Kidney (tissue), 14 donors: ENCODE measurements around the gene CHSY1. TPM values are rescaled to one million over a fixed set of nuclear protein-coding genes. Genes with fewer than 3 reads are reported as not detected.

Source experiments
- DNase-seq, 5 donors: peaks; one replicate each; pipeline ENCODE4 v3.0.0-alpha.2; 2013 to 2020
- FAIRE-seq: peaks from 2 replicates; lab custom pipeline; 2012; peaks lifted over from hg19 to GRCh38; lab: Jason Lieb, UNC
- H3K27ac ChIP-seq, 2 donors: one replicate each; pipeline ENCODE4 v1.7.0; 2013; ENCODE audit warnings: low read depth in 2 of 2, low read length in 2 of 2, inconsistent platforms in 1 of 2
- H3K27me3 ChIP-seq: one replicate; pipeline ENCODE4 v1.7.1; 2013; ENCODE audit warnings: low read length, inconsistent platforms; ENCODE audit not compliant: control insufficient read depth, insufficient read depth
- H3K36me3 ChIP-seq, 3 donors: one replicate each; pipeline versions ENCODE4 v1.7.0 to v1.7.1; 2013; ENCODE audit warnings: low read length in 3 of 3, control low read depth in 1 of 3, inconsistent platforms in 1 of 3; ENCODE audit not compliant: insufficient read depth in 3 of 3, control insufficient read depth in 2 of 3
- H3K4me1 ChIP-seq, 3 donors: one replicate each; pipeline versions ENCODE4 v1.7.0 to v1.7.1; 2013; ENCODE audit warnings: low read length in 3 of 3, inconsistent platforms in 1 of 3, low read depth in 1 of 3; ENCODE audit not compliant: control insufficient read depth in 2 of 3, insufficient read depth in 2 of 3
- H3K4me3 ChIP-seq, 3 donors: one replicate each; pipeline versions ENCODE4 v1.7.0 to v1.8.1; 2013; ENCODE audit warnings: low read length in 3 of 3, control low read depth in 1 of 3, inconsistent platforms in 1 of 3
- H3K9ac ChIP-seq, 3 donors: one replicate each; pipeline versions ENCODE4 v1.7.0 to v1.7.1; 2013; ENCODE audit warnings: low read length in 3 of 3, control low read depth in 1 of 3, inconsistent platforms in 1 of 3
- H3K9me3 ChIP-seq, 3 donors: one replicate each; pipeline versions ENCODE4 v1.7.0 to v1.7.1; 2013; ENCODE audit warnings: low read length in 3 of 3, control low read depth in 1 of 3, inconsistent platforms in 1 of 3; ENCODE audit not compliant: control insufficient read depth in 2 of 3, insufficient read depth in 1 of 3
- intact Hi-C: fragments of 100-400 bp; cut with DNase I; formaldehyde crosslinking; loops from one replicate; pipeline ENCODE4 v1.11.1; 2022
- polyA plus RNA-seq: library from polyadenylated mRNA; stranded (reverse); fragments of 350-450 nt; fragmentation: Illumina TruSeq; extraction: RNeasy Lipid Tissue Mini Kit (QIAGEN cat#74804); gene quantifications from one replicate; pipeline ENCODE4 v1.2.3, GENCODE V29; 2014; ENCODE audit warnings: low read depth, low replicate concordance; ENCODE audit not compliant: insufficient read depth
- total RNA-seq: library from RNA; stranded (reverse); fragmentation: NEBNext Ultra II Directional; extraction: Animal tissue kit (Norgen Biotek cat#: 25700); gene quantifications from one replicate; pipeline ENCODE4 v1.2.1, GENCODE V29; 2021
- TF ChIP-seq, protein P1 (sequence below): IDR thresholded peaks from 3 replicates; pipeline ENCODE4 v1.5.1; 2012; ENCODE audit warnings: mild to moderate bottlenecking, moderate library complexity, borderline replicate concordance; ENCODE audit not compliant: insufficient read depth; ENCODE audit errors: extremely low read depth
- donor health status: control.
- donor health status: control.
- donor health status: control.
- donor health status: control.
- donor health status: control.
- donor health status: DM: yes; HTN: yes; CAD: no.
- donor health status: Normal renal cell carcinoma (clear cell type).

The CHSY1 gene
- total and polyA plus RNA-seq, 2 donors from 2014 or later, result 7.2 to 41.6 TPM

DNA sequence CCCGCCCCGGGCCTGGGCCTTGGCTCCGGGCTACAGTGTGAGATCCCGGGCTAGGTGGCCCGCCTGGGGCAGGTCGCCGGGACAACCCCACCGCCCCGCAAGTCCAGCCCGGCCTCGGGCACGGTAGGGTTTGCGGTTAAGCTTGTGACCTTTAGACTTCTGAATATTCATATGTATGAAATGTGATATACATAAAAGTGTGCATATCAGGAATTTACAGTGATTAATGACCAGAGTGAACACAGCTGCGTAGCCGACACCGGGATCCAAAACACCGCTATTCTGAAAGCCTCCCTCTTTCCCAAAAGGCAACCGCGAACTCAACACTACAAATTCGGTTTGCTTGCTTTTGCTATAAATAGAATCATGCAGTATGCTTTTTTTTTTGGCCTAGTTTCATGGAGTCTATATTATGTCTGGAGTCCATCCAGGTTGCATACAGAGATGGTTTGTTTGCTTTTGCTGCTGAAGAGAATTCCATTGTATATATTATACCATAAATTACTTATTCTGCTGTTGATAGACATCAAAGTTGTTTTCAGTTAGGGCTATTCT is 43.8 kb upstream of the CHSY1 start:
- Histone ChIP-seq H3K27me3 (no peaks in the 10 kb centered on the region), H3K36me3 (no peaks in the 10 kb centered on the region), H3K27ac (peak overlapping the region; percentile 6 to 85), H3K4me1 (peaks cover 4 to 12% (median 8%) of the 10 kb centered on the region in 3 donors), H3K4me3 (peak overlapping the region; percentile 95 to 98 (median 96)), H3K9ac (peak overlapping the region; percentile 74 to 92 (median 75)), H3K9me3 (no peaks in the 10 kb centered on the region)
- DNase-seq (peak in 2 of 5 donors; percentile 60 to 72), FAIRE-seq (no peak)
- TF ChIP-seq, protein P1, sequence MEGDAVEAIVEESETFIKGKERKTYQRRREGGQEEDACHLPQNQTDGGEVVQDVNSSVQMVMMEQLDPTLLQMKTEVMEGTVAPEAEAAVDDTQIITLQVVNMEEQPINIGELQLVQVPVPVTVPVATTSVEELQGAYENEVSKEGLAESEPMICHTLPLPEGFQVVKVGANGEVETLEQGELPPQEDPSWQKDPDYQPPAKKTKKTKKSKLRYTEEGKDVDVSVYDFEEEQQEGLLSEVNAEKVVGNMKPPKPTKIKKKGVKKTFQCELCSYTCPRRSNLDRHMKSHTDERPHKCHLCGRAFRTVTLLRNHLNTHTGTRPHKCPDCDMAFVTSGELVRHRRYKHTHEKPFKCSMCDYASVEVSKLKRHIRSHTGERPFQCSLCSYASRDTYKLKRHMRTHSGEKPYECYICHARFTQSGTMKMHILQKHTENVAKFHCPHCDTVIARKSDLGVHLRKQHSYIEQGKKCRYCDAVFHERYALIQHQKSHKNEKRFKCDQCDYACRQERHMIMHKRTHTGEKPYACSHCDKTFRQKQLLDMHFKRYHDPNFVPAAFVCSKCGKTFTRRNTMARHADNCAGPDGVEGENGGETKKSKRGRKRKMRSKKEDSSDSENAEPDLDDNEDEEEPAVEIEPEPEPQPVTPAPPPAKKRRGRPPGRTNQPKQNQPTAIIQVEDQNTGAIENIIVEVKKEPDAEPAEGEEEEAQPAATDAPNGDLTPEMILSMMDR, result no peak
- intact Hi-C loops, result no loop called here

DNA sequence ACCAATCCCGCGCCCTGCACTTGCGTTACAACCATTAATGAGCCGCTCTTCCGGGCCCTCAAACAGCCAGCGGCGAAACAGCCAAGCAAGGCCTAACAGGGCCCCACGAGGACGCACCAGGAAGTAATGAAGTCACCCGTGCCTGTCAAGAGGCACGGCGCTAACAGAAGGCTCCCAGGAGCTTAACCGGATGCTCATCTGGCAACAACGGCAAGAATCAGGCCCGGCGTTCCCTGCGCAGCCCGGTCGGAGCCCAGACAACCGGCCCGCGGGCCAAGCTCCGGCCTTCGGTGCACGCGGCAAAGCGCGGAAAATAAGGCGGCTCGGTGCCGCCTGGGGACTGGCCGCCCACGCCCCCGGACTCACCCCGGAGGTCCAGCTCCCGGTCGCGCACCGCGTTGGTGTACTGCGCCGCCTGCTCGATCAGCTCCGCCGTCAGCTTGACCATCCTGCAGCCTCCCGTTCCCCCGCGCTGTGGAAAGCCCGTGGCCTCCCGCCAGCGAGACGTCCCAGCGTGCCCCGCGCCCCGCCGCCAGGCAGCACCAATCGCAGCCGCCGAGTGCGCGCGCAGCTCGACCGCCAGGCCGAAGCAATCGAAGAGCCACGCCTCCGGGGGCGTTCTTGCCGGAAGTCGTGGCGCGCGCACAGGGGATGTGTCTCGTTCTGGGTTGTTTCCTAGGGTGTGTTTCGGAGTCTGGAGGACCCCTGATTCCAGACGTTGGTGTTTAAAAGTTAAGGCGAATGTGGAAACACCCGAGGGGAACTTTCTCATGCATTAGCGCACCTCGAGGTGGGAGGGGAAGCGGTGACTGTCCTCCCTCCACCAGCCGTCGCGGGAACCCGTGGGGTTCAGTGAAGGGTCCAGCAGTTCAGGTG is 43.1 kb upstream of the CHSY1 start, which contains the start of gene SNRPA1:
Gene SNRPA1 (minus strand): TSS at position 518 of the 876 bp plus-strand sequence. CDS start 70 bp downstream, at position 448.
- Histone ChIP-seq H3K36me3 (no peaks in the 10 kb centered on the region), H3K27me3 (no peaks in the 10 kb centered on the region), H3K9ac (peak within 1 kb of the TSS; percentile 75 to 95 (median 92)), H3K9me3 (no peaks in the 10 kb centered on the region), H3K27ac (peak within 1 kb of the TSS; percentile 94), H3K4me3 (peak within 1 kb of the TSS; percentile 96 to 99 (median 98)), H3K4me1 (peaks cover 4 to 12% (median 8%) of the 10 kb centered on the region in 3 donors)
- TF ChIP-seq, protein P1, result no peak
- intact Hi-C loops, result no loop called here
- FAIRE-seq (no peak), DNase-seq (peak; percentile 97 to 99 (median 98))

DNA sequence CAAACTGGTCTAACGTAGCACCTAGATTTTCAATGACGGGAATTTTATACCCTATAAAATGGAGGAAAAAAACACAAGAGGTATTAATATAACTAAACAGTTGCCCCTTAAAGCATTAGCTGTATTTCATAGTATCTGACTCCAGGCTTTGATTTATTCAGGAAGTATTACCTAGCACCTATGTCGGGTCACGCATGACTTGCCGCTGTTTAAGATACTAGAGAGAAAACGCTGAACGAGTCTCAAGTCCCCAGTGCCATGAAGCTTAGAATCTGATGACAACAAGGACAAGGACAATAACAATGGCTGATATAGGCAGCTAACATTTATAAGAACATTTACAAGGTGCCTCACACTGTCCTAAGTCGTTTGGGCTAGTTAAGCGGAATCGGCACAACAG is 41.3 kb upstream of the CHSY1 start:
- H3K27ac ChIP-seq, result no peak overlapping the region

More for the DNA sequence above, 41.3 kb upstream of the CHSY1 start:
- TF ChIP-seq, protein P1, result no peak
- Histone ChIP-seq H3K4me3 (peak overlapping the region; percentile 33 to 99 (median 98)), H3K9me3 (no peaks in the 10 kb centered on the region), H3K27me3 (no peaks in the 10 kb centered on the region), H3K9ac (peak overlapping the region in 1 of 3 donors; percentile 32), H3K36me3 (no peaks in the 10 kb centered on the region), H3K4me1 (peaks cover 4 to 12% (median 8%) of the 10 kb centered on the region in 3 donors)
- FAIRE-seq, result no peak
- peak in 3 of 5 donors; percentile 25 to 34 (median 27) for DNase-seq
- intact Hi-C loops, result no loop called here
